Esophagus (tissue), 2 donors: ENCODE data around the gene TMEM202. TPM values are rescaled to one million over a fixed set of nuclear protein-coding genes. Genes with fewer than 3 reads are reported as not detected.
"Not testable (repeated sequence)": the region's sequence is repeated elsewhere in the genome, so short reads cannot be mapped to it uniquely, and the experiment has no call there.

Source experiments
- H3K27ac ChIP-seq, 2 donors: one replicate each; pipeline ENCODE4 v1.5.1; 2013; ENCODE audit warnings: low read depth in 2 of 2, mild to moderate bottlenecking in 2 of 2, inconsistent platforms in 1 of 2, low read length in 1 of 2, moderate library complexity in 1 of 2
- H3K27me3 ChIP-seq, 2 donors: one replicate each; pipeline ENCODE4 v1.6.1; 2013; ENCODE audit warnings: low read length in 2 of 2, control low read depth in 1 of 2, mild to moderate bottlenecking in 1 of 2; ENCODE audit not compliant: insufficient read depth in 2 of 2, control insufficient read depth in 1 of 2
- H3K36me3 ChIP-seq, 2 donors: one replicate each; pipeline ENCODE4 v1.6.1; 2013; ENCODE audit warnings: low read length in 1 of 2; ENCODE audit not compliant: control insufficient read depth in 2 of 2, insufficient read depth in 2 of 2
- H3K4me1 ChIP-seq, 2 donors: one replicate each; pipeline ENCODE4 v1.6.1; 2013; ENCODE audit warnings: low read length in 1 of 2; ENCODE audit not compliant: control insufficient read depth in 2 of 2, insufficient read depth in 2 of 2
- H3K4me3 ChIP-seq, 2 donors: one replicate each; pipeline ENCODE4 v1.5.1; 2013; ENCODE audit warnings: low read length in 2 of 2, mild to moderate bottlenecking in 2 of 2, low read depth in 1 of 2, moderate library complexity in 1 of 2
- H3K9me3 ChIP-seq, 2 donors: one replicate each; pipeline ENCODE4 v1.6.1; 2013; ENCODE audit warnings: mild to moderate bottlenecking in 2 of 2, low read depth in 1 of 2, low read length in 1 of 2, moderate library complexity in 1 of 2; ENCODE audit not compliant: control insufficient read depth in 2 of 2, insufficient read depth in 1 of 2
- WGBS, 2 donors: extraction: QIAGEN DNeasy Blood & Tissue Kit; methylation state at CpG; one replicate each; pipeline ENCODE4 v1.1.7; 2013; 5-methylcytosine and 5-hydroxymethylcytosine counted together
- polyA plus RNA-seq, 2 donors: library from polyadenylated mRNA; stranded (reverse); fragments of 200-250 nt; gene quantifications; one replicate each; pipeline ENCODE4 v1.2.3, GENCODE V29; 2013
- donor health status: healthy with polysubstance abuse.
- donor health status: Bipolar disorder and iron deficiency.

Gene TMEM202
- polyA plus RNA-seq, 2 donors, result not detected

GRCh38 chr15:72369964-72370363 is 28.1 kb upstream of the TMEM202 start:
- Histone ChIP-seq H3K36me3 (no peaks in the 10 kb centered on the region), H3K9me3 (no peaks in the 10 kb centered on the region), H3K27me3 (no peaks in the 10 kb centered on the region), H3K4me1 (no peaks in the 10 kb centered on the region), H3K27ac (no peak overlapping the region), H3K4me3 (no peak overlapping the region)
- 80 to 81% methylated on average over 1 of the region's 1 CpG for WGBS, 2 donors

- H3K4me1 ChIP-seq, result no peaks in the 10 kb centered on the region
- no peak overlapping the region for H3K4me3 ChIP-seq
- no peaks in the 10 kb centered on the region for H3K9me3 ChIP-seq
- no peaks in the 10 kb centered on the region for H3K27me3 ChIP-seq
- no peaks in the 10 kb centered on the region for H3K36me3 ChIP-seq
- H3K27ac ChIP-seq, result no peak overlapping the region
Observed at GRCh38 chr15:72372361-72372760, 25.7 kb upstream of the TMEM202 start.

DNA sequence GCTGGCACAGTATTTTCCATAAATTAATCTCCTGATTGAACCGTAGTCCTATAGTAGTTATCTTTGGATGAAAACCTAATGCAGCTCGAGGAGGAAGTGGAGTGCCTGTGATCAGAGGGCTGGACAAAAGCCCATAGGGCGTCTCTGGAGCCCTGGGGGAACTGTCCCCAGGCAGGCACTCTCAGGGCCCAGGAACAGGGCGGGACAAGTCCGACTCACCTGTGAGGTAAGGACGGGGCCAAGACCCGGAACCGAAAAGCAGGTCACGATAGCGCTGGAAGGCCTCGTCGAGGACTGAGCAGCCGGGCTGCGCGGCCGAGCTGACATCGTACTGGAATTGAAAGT is 22.6 kb upstream of the TMEM202 start:
- H3K4me1 ChIP-seq, result no peaks in the 10 kb centered on the region

DNA sequence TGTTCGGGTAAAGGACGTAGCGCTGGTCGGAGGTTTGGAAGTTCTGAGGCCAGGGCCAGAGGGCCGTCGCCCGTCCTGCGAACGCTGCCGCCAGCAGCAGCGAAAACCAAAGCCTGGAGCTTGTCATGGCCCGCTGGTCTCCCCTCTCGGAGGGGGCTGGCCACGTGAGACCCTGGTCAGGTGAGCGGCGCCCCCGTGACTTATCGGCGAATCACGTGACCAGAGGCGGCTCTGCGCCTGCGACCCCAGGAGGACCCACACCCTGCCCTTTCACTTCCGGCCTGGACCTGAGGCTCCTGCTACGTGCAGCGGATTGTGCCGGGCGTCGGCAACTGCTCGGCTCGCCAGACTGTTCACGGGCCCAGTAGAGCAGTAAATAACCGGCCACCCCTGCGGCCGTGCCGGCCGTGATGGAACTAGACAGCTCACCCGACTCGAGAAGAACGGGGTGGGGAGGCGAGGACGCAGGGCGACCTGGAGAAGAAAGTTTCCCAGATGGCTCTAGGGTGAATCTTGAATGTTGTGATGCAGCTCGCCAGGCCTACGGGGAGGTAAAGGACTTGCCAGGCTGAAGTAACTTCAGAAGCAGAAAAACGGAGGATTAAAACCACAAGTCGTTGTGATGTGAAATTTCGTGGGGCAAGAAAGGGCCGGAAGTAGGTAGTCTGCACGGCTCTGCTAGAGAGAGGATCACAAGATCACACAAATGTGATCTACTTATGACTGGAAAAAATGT is 22.1 kb upstream of the TMEM202 start, which contains the start of gene HEXA:
TSS of gene HEXA (minus strand) at position 169 of the 736 bp plus-strand sequence. CDS start at position 127, 42 bp downstream.
- Histone ChIP-seq H3K9me3 (no peaks in the 10 kb centered on the region), H3K4me3 (peak within 1 kb of the TSS; percentile 59 to 73), H3K36me3 (no peaks in the 10 kb centered on the region), H3K27me3 (no peaks in the 10 kb centered on the region), H3K27ac (peak within 1 kb of the TSS; percentile 85 to 92), H3K4me1 (no peaks in the 10 kb centered on the region)
- WGBS, 2 donors, result 1% methylated on average over 50 of the region's 50 CpGs

More for the DNA sequence above, 22.6 kb upstream of the TMEM202 start:
- Histone ChIP-seq H3K9me3 (no peaks in the 10 kb centered on the region), H3K36me3 (no peaks in the 10 kb centered on the region), H3K27ac (peak overlapping the region; percentile 85 to 92), H3K27me3 (no peaks in the 10 kb centered on the region), H3K4me3 (peak overlapping the region; percentile 59 to 73)
- 0% methylated on average over 17 of the region's 17 CpGs for WGBS, 2 donors

DNA sequence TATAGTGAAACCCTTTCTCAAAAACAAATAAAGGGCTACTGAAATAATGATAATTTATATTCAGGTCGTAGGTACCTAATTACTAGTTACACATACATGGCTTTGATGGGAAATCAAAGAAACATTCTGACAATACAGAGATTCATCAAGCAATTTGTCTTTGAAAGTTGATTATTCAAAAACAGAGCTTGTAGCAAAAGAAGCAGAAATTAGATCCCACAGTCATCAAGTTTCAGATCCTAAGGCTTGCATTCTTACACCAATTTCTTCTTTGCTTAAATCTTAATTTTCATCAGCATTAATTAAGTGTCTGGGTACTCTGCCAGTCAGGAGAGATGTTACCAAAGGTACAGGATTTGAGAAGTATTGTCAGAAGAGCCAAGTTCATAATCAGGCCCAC is 20.8 kb upstream of the TMEM202 start:
- no peaks in the 10 kb centered on the region for H3K36me3 ChIP-seq
- H3K27ac ChIP-seq, result no peak overlapping the region
- H3K27me3 ChIP-seq, result no peaks in the 10 kb centered on the region
- H3K9me3 ChIP-seq, result no peaks in the 10 kb centered on the region
- 80 to 88% methylated on average over 1 of the region's 1 CpG for WGBS, 2 donors
- no peak overlapping the region for H3K4me3 ChIP-seq
- no peaks in the 10 kb centered on the region for H3K4me1 ChIP-seq

DNA sequence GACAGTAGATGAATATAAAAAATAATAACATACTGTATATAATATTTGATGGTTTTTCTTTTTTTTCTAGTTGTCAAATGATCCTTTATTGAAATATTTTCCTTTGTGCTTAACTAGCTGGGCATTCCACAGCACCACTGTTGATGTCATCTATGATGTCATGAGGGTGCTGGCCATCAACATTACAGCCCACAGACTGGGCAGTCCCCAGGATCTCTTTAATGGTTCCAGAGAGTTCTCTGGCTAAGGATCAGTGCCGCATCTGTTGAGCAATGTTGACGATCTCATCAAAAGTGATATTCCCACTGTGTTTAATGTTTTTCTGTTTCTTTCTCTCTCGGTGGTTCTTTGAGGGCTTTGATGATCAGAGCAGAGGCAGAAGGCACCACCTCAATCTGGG is 19.0 kb upstream of the TMEM202 start:
- not testable (repeated sequence) for H3K36me3 ChIP-seq, H3K4me3 ChIP-seq, H3K4me1 ChIP-seq, H3K27me3 ChIP-seq, H3K9me3 ChIP-seq, H3K27ac ChIP-seq
- 86% methylated on average over 3 of the region's 3 CpGs for WGBS, 2 donors

DNA sequence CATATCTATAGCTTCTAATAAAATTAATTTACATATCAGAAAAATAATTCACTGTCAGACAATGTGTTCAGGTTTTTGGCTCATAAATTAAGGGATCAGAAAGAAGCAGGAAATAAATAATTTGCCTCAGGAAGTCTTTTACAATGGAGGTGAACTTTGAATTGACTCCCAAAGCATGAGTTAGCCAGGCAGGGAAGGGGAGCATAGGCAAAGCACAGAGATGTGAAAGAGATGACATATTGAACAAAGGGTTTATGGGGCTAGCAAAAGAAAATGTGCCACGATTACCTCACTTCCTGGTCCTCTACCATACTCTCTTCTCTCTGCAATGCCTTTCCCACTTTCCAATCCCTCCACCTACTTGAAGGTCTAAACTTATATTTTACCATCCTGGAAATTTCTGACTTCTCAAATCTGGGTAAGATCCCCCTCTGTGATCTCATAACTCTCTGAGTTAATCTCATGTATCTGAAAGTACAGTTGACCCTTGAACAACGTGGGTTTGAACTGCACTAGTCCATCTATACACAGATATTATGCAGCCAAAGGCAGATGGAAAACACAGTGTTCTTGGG is 18.2 kb upstream of the TMEM202 start:
- no peak overlapping the region for H3K27ac ChIP-seq
- no peak overlapping the region for H3K4me3 ChIP-seq
- 49 to 56% methylated on average over 2 of the region's 2 CpGs for WGBS, 2 donors

GRCh38 chr15:72380743-72381142 is 17.4 kb upstream of the TMEM202 start:
- Histone ChIP-seq H3K4me1 (no peaks in the 10 kb centered on the region), H3K4me3 (no peak overlapping the region), H3K27me3 (no peaks in the 10 kb centered on the region), H3K9me3 (no peaks in the 10 kb centered on the region), H3K27ac (no peak overlapping the region), H3K36me3 (no peaks in the 10 kb centered on the region)
- 76 to 77% methylated on average over 4 of the region's 4 CpGs for WGBS, 2 donors

More for the DNA sequence above, 18.2 kb upstream of the TMEM202 start:
- Histone ChIP-seq H3K9me3 (no peaks in the 10 kb centered on the region), H3K4me1 (no peaks in the 10 kb centered on the region), H3K27me3 (no peaks in the 10 kb centered on the region), H3K36me3 (no peaks in the 10 kb centered on the region)

GRCh38 chr15:72382146-72382545 is 16.0 kb upstream of the TMEM202 start:
- WGBS, 2 donors, result 73 to 76% methylated on average over 2 of the region's 2 CpGs
- Histone ChIP-seq H3K36me3 (no peaks in the 10 kb centered on the region), H3K27me3 (no peaks in the 10 kb centered on the region)

GRCh38 chr15:72387741-72388140 is 10.4 kb upstream of the TMEM202 start:
- Histone ChIP-seq H3K4me3 (no peak overlapping the region), H3K27me3 (no peaks in the 10 kb centered on the region), H3K27ac (no peak overlapping the region), H3K9me3 (no peaks in the 10 kb centered on the region), H3K36me3 (no peaks in the 10 kb centered on the region), H3K4me1 (no peaks in the 10 kb centered on the region)

More at GRCh38 chr15:72382146-72382545, 16.0 kb upstream of the TMEM202 start:
- Histone ChIP-seq H3K9me3 (no peaks in the 10 kb centered on the region), H3K4me3 (no peak overlapping the region), H3K4me1 (no peaks in the 10 kb centered on the region), H3K27ac (no peak overlapping the region)
